ENCODE data around the gene RASL11A. TPM values are rescaled to one million over a fixed set of nuclear protein-coding genes. Genes with fewer than 3 reads are reported as not detected.
"Not testable (repeated sequence)": the region's sequence is repeated elsewhere in the genome, so short reads cannot be mapped to it uniquely, and the experiment has no call there.

RASL11A gene
- total RNA-seq, 1 donor from 2014 or later, result not detected

DNA sequence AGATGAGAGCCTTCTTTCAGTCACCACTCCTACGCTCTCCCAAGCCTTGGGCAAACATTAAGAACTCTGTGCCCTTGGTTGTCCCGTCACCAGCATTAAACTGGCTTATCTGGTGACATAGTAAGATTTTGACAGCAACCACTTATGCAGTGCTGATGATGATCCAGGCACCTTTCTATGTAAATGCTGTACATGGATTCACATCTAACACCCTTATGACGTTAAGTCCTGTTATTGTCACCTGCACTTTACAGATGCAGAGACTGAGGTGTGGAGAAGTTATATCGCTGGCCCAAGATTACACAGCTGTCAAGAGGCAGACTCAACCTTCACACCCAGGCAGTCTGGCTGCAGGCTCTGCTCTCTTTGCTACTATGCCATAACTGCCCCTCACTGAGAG is 25.0 kb downstream of the RASL11A start:
- H4K20me1 ChIP-seq (ENCODE audit: low read depth), result no peaks in the 10 kb centered on the region
- no peak overlapping the region for H3K4me3 Mint-ChIP-seq
- TF ChIP-seq EZH2phosphoT487 (IDR thresholded peaks at IDR 0.05), result no peak
- no peak for TF ChIP-seq EZH2 (IDR thresholded peaks at IDR 0.05)
- TF ChIP-seq, protein P1, sequence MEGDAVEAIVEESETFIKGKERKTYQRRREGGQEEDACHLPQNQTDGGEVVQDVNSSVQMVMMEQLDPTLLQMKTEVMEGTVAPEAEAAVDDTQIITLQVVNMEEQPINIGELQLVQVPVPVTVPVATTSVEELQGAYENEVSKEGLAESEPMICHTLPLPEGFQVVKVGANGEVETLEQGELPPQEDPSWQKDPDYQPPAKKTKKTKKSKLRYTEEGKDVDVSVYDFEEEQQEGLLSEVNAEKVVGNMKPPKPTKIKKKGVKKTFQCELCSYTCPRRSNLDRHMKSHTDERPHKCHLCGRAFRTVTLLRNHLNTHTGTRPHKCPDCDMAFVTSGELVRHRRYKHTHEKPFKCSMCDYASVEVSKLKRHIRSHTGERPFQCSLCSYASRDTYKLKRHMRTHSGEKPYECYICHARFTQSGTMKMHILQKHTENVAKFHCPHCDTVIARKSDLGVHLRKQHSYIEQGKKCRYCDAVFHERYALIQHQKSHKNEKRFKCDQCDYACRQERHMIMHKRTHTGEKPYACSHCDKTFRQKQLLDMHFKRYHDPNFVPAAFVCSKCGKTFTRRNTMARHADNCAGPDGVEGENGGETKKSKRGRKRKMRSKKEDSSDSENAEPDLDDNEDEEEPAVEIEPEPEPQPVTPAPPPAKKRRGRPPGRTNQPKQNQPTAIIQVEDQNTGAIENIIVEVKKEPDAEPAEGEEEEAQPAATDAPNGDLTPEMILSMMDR (IDR thresholded peaks at IDR 0.05), result no peak
- H3K4me3 ChIP-seq, result no peak overlapping the region
- no peak overlapping the region for H3K4me2 ChIP-seq
- H3K27ac Mint-ChIP-seq, result no peak overlapping the region
- H3K4me1 Mint-ChIP-seq, result no peaks in the 10 kb centered on the region
- no peaks in the 10 kb centered on the region for H3K36me3 ChIP-seq
- H3K9me3 ChIP-seq (ENCODE audit: low read depth), result no peaks in the 10 kb centered on the region
- no peak overlapping the region for H3K27ac ChIP-seq
- no peaks in the 10 kb centered on the region for H3K9me3 Mint-ChIP-seq
- H3K4me1 ChIP-seq, result peaks cover 3% of the 10 kb centered on the region
- no peaks in the 10 kb centered on the region for H3K27me3 ChIP-seq
- H3K79me2 ChIP-seq (ENCODE audit: low read depth), result no peaks in the 10 kb centered on the region
- no peak overlapping the region for H3K9ac ChIP-seq
- H3F3A ChIP-seq (ENCODE audit: low read depth), result no peaks in the 10 kb centered on the region
- peaks cover 2% of the 10 kb centered on the region for H3K27me3 Mint-ChIP-seq (ENCODE audit: insufficient read depth, low read depth)
- no peak for DNase-seq (ENCODE audit: low spot score)
- H3K36me3 Mint-ChIP-seq, result no peaks in the 10 kb centered on the region
- H2AFZ ChIP-seq (replicated peaks), result no peak overlapping the region

DNA sequence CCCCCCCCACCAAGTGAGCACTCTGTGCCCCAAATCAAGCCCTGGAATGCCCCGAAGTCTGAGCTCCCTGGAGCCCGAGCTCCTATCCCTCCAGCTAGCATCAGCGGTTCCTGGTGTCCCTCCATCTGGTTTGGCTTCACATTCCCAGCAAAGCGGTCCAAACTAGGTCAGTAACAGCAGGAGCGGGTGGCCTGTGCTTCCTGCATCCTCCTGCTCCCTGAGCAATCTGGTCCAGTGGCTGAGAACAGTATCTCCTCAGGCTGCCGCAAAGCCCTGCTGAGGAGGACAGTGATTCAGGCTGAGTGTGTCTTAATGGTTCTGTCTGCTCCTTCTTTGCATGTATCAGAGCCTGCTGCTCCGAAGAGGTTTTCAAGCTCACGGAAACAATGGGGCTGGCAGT is 25.9 kb downstream of the RASL11A start:
- H3K36me3 Mint-ChIP-seq, result no peaks in the 10 kb centered on the region
- Histone ChIP-seq H3K9ac (no peak overlapping the region), H3K27ac (no peak overlapping the region), H3K4me1 (peaks cover 3% of the 10 kb centered on the region), H3K36me3 (no peaks in the 10 kb centered on the region), H2AFZ (replicated peaks) (peak overlapping the region; percentile 85), H3F3A (ENCODE audit: low read depth) (no peaks in the 10 kb centered on the region), H4K20me1 (ENCODE audit: low read depth) (no peaks in the 10 kb centered on the region), H3K4me3 (no peak overlapping the region), H3K27me3 (no peaks in the 10 kb centered on the region), H3K79me2 (ENCODE audit: low read depth) (no peaks in the 10 kb centered on the region), H3K4me2 (no peak overlapping the region), H3K9me3 (ENCODE audit: low read depth) (no peaks in the 10 kb centered on the region)
- no peaks in the 10 kb centered on the region for H3K4me1 Mint-ChIP-seq
- no peak for DNase-seq (ENCODE audit: low spot score)
- peaks cover 2% of the 10 kb centered on the region for H3K27me3 Mint-ChIP-seq (ENCODE audit: insufficient read depth, low read depth)
- H3K27ac Mint-ChIP-seq, result no peak overlapping the region
- TF ChIP-seq EZH2 (IDR thresholded peaks at IDR 0.05), result no peak
- TF ChIP-seq, protein P1 (IDR thresholded peaks at IDR 0.05), result no peak
- TF ChIP-seq EZH2phosphoT487 (IDR thresholded peaks at IDR 0.05), result no peak
- H3K9me3 Mint-ChIP-seq, result no peaks in the 10 kb centered on the region
- no peak overlapping the region for H3K4me3 Mint-ChIP-seq

DNA sequence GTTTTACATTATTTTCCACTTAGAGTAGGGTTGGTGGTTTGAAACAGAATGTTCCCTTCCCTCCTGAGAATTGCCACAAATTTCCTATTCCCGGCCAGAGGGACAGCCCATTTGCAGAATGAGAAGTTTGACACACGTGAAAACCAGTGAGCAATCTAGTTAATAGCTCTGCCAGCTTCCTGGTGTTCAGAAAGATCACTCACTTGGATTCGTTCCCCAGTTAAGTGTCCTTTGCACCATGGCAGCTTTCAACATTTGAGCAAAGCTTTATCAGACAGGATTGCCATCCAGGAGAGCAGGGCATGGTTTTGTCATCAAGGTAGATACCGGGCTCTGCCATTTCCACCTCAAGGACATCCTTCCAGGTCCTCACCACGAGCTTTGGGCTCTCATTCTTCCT is 28.2 kb downstream of the RASL11A start:
- H3K36me3 Mint-ChIP-seq, result no peaks in the 10 kb centered on the region
- Histone ChIP-seq H3K27ac (no peak overlapping the region), H3K4me3 (no peak overlapping the region), H3K4me1 (peaks cover 3% of the 10 kb centered on the region), H4K20me1 (ENCODE audit: low read depth) (no peaks in the 10 kb centered on the region), H3K9ac (no peak overlapping the region), H3F3A (ENCODE audit: low read depth) (no peaks in the 10 kb centered on the region), H3K27me3 (no peaks in the 10 kb centered on the region), H3K9me3 (ENCODE audit: low read depth) (no peaks in the 10 kb centered on the region), H3K4me2 (no peak overlapping the region), H2AFZ (replicated peaks) (no peak overlapping the region), H3K79me2 (ENCODE audit: low read depth) (no peaks in the 10 kb centered on the region), H3K36me3 (no peaks in the 10 kb centered on the region)
- no peaks in the 10 kb centered on the region for H3K9me3 Mint-ChIP-seq
- TF ChIP-seq, protein P1 (IDR thresholded peaks at IDR 0.05), result no peak
- no peak for TF ChIP-seq EZH2 (IDR thresholded peaks at IDR 0.05)
- TF ChIP-seq EZH2phosphoT487 (IDR thresholded peaks at IDR 0.05), result no peak
- peaks cover 2% of the 10 kb centered on the region for H3K27me3 Mint-ChIP-seq (ENCODE audit: insufficient read depth, low read depth)
- no peak overlapping the region for H3K27ac Mint-ChIP-seq
- H3K4me1 Mint-ChIP-seq, result no peaks in the 10 kb centered on the region
- no peak for DNase-seq (ENCODE audit: low spot score)
- H3K4me3 Mint-ChIP-seq, result no peak overlapping the region

DNA sequence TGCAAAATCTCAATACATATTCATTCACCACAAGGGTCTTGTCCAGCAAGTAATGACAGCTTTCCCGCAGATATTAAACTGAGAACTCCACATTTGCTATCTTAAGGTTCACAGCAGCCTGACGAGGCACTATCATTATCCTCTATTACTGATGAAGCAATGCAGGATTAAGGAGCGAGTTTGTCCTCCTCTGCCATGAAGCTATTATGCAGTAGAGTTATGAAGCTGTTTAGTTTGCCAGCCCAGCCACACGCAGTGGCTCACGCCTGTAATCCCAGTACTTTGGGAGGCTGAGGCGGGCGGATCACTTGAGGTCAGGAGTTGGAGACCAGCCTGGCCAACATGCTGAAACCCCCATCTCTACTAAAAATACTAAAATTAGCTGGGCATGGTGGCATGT is 29.8 kb downstream of the RASL11A start:
- H3K4me2 ChIP-seq; H3K9ac ChIP-seq; H2AFZ ChIP-seq (replicated peaks); H3K27ac ChIP-seq; H3K4me3 Mint-ChIP-seq; H3K36me3 Mint-ChIP-seq; H3K27me3 Mint-ChIP-seq (ENCODE audit: insufficient read depth, low read depth); H3K27ac Mint-ChIP-seq; H3K79me2 ChIP-seq (ENCODE audit: low read depth); DNase-seq (ENCODE audit: low spot score); H3K9me3 Mint-ChIP-seq; H3F3A ChIP-seq (ENCODE audit: low read depth); H3K4me3 ChIP-seq; H4K20me1 ChIP-seq (ENCODE audit: low read depth); H3K4me1 ChIP-seq; H3K36me3 ChIP-seq; H3K9me3 ChIP-seq (ENCODE audit: low read depth); H3K27me3 ChIP-seq; H3K4me1 Mint-ChIP-seq: not testable (repeated sequence)
